Measurements from ENCODE around the gene ZNF709.
A peak's percentile ranks its signal among the peaks of the same experiment; 100 is the strongest.
"Not testable (repeated sequence)": the region's sequence is repeated elsewhere in the genome, so short reads cannot be mapped to it uniquely, and the experiment has no call there.

Gene ZNF709

DNA sequence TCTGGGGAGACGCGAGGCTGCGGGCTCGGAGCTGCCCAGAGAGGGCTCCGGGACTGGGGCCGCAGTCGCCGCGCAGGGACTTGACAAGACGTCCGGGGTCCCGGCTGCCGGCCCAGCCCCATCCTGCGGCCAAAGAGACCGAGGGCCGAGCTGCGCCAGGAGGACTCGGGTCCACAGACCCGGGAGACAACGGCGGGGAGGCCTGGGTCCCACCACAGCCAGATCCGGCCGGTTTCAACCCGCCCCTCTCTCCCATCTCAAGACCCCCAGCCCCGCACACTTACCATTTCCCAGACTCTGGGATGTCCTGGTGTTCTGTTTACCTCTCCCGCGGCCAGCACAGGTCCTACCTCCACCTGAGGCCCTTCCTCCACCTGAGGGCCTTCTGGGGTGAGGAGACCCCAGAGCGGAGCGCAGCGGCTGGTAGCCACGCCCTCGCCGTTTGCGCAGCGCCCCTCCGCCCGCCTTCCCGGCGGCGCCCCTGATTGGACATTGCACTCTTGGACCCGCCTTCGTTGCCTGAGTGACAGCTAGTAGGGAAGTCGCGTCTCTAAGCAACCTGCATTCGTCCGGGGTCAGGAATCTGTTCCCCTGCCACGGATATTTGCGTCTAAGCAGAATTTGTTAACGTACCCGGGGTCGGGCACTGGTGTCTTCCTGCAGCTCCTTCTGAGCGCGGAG lies at the start of gene ZNF709:
Gene ZNF709 (minus strand): TSS at position 446 of the 681 bp plus-strand sequence. CDS start 159 bp downstream, at position 287.
- peak; percentile 72 to 80 for DNase-seq (ENCODE audit: low read depth in 2 of 2)

GRCh38 chr19:12527034-12527836 lies 42.6 kb upstream of the ZNF709 start:
- no peak for DNase-seq (ENCODE audit: low read depth in 2 of 2)

DNA sequence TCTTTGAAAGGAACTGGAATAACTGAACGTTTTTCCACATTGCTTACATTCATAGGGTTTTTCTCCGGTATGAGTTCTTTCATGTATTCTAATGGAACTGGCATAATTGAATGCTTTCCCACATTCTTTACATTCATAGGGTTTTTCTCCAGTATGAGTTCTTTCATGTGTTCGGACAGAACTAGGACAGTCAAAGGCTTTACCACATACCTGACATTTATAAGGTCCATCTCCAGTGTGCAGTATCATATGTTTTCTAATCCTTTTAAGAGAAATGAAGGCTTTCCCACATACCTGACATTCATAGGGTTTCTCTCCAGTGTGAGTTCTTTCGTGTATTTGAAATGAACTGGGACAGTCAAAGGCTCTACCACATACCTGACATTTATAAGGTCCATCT lies 41.9 kb upstream of the ZNF709 start:
- no peak for DNase-seq (ENCODE audit: low read depth in 2 of 2)

GRCh38 chr19:12521996-12522395 lies 37.4 kb upstream of the ZNF709 start:
- no peak for DNase-seq (ENCODE audit: low read depth in 2 of 2)

GRCh38 chr19:12513531-12514061 lies 29.0 kb upstream of the ZNF709 start:
- DNase-seq (ENCODE audit: low read depth in 2 of 2), result no peak

DNA sequence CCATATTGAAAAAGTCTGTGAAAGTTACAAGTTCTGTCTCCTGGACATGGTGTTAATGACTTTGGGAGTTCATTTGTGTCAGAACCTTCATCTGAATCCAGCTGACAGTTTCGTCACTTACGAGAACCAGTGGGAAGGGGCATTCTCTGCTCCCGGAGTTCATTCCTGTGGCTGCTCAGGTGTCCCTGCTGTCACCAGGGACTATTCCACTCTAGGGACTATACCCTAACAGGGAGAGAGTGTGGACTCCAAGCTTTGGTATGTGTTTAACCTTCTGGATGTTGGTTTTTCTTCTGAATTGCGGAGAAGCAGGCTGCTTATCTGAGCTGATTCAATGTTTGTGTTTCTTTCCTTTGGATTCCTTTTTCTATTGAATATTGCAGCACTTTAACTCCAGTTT lies 12.4 kb upstream of the ZNF709 start:
- no peak for DNase-seq (ENCODE audit: low read depth in 2 of 2)

GRCh38 chr19:12496480-12496879 lies 11.9 kb upstream of the ZNF709 start:
- DNase-seq (ENCODE audit: low read depth in 2 of 2), result no peak

DNA sequence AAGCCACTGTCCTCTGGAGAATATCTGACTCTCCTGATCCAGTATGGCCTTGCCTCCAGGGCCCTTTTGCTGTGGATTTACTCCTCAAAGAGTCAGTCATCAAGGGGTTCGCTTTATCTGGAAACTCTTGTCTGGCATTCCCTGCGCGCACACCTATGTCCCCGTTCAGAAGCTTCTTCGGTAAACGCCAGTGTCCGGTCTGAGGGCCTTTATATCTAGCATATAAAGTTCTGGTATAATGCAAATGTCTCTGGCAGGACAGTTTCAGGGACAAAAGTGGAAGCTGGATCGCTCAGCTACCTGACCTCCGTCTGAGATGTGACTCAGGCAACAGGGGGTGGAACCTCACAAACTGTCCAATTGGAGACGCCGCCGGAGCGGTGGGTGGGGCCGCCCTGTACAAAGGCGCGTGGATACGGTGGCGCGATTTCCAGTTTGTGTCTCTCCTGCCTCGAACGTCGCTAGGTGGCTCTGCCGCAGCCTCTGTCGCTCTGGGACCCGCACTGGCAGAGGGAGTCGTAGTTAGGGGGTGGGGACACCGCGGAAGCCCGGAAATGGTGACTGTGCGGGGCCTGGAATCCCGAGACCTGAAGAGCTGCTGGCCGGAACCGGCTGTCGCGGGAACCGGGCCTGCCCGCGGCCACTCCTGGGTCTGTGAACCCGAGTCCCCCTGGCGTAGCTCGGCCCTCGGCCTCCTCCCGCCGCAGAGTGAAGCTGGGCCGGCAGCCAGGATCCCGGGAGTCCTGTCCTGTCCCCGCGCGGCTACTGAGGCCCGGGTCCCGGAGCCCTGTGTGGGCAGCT lies 10.6 kb upstream of the ZNF709 start:
- DNase-seq (ENCODE audit: low read depth in 2 of 2), result peak; percentile 82 to 86

DNA sequence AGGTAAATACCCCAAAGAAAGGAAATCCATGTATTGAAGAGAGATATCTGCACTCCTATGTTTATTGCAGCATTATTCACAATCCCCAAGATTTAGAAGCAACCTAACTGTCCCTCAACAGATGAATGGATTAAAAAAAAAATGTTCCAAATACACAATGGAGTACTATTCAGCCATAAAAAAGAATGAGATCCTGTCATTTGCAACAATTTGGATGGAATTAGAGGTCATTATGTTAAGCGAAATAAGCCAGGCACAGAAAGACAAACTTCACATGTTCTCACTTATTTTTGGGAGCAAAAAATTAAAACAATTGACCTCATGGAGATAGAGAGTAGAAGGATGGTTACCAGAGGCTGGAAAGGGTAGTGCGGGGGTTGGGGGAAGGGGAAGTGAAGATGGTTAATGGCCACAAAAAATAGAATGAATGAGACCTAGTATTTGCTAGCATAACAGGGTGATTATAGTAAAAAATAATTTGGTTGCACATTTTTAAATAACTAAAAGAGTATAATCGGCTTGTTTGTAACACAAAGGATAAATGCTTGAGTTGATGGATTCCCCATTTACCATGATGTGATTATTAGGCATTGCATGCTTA lies 9.7 kb upstream of the ZNF709 start:
- no peak for DNase-seq (ENCODE audit: low read depth in 2 of 2)

DNA sequence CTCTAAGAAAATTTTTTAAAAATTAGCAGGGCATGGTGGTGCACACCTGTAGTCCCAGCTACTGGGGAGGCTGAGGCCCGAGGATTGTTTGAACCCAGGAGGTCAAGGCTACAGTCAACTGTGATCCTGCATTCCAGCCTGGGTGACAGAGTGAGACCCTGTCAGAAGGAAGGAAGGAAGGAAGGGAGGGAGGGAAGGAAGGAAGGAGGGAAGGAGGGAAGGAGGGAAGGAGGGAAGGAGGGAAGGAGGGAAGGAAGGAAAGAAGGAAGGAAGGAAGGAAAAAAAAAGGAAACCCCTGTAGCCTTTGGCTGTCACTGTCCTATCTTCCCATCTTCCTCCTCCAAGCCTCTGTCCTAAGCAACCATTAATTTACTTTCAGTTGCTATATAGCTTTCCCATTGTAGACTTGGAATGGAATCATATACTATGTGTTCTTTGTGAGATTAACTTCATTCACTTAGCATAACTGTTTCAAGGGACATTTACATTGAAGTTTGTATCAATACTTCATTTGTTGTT lies 1.7 kb upstream of the ZNF709 start:
- DNase-seq (ENCODE audit: low read depth in 2 of 2), result not testable (repeated sequence)

DNA sequence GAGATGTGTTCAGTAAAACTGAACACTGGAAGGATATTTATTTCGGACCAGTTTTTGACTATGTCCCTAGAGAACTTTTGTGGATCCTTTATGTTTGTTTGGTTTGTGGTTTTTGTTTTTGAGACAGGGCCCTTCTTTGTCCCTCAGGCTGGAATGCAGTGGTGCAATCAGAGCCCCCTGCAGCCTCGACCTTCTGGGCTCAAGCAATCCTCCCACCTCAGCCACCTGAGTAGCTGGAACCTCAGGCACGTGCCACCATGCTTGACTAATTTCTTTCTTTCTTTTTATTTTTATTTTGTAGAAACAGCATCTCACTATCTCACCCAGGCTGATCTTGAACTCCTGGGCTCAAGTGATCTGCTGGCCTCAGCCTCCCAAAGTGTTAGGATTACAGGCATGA lies 955 bp upstream of the ZNF709 start:
- DNase-seq (ENCODE audit: low read depth in 2 of 2), result no peak

DNA sequence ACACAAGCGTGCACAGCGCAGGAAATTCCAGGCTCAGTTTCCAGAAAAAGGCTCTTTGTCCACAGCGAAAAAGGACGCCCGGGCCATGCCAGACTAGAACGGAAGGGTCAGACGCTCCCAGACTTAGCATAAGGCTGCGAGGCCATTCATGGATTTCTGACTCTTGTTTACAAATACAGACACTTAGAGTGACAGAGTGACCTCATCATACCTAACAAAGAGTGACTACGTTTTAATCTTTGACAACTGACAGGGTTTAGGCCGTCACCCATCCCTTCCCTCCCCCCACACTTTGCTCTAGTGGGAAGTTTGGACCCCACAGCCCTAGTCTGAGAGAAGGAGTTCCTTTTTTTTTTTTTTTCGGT lies 418 bp upstream of the ZNF709 start:
- no peak for DNase-seq (ENCODE audit: low read depth in 2 of 2)

DNA sequence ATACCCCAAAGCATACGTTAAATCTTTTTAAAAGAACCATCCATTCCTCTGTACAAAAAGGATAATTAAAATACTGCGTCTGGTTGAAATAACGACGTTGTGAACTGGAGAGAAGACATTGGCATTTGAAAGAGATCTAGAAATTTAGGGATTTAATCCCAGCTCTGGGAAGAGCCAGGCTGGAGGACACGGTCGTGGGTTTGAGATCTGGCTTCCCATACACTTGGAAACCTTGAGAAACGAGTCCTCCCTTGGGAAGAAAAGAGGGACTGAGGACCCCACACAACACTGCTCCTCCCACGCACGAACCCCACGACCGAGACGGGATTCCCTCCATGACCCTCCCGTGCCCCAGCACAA lies 625 bp downstream of the ZNF709 start:
- DNase-seq (ENCODE audit: low read depth in 2 of 2), result no peak

- no peak for DNase-seq (ENCODE audit: low read depth in 2 of 2)
Measured at GRCh38 chr19:12482509-12482886, 2.1 kb downstream of the ZNF709 start.

DNA sequence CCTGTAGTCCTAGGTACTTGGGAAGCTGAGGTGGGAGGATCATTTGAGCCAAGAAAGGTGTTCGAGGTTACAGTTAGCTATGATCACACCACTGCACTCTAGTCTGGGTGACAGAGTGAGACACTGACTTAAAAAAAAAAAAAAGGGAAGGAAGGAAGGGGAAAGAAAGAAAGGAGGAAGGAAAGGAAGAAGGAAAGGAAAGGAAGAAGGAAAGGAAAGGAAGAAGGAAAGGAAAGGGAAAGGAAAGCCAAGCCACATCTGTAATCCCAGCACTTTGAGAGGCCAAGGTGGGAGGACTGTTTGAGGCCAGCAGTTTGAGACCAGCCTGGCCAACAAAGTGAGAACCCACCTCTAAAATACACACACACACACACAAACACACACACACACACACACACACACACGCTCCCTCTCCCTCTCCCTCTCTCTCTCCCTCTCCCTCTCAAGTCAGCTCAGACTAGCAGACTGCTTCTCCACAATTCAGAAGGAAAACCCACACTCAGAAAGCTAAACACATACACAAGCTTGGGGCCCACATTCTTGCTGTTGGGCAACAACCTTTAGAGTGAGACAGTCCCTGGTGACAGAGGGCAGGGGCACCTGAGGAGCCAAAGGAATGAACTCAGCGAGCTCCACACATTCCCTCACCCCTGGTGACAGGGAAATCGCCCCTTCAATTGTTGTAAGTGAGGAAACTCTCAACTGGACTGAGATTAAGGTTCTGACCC lies 2.7 kb downstream of the ZNF709 start:
- DNase-seq (ENCODE audit: low read depth in 2 of 2), result no peak

DNA sequence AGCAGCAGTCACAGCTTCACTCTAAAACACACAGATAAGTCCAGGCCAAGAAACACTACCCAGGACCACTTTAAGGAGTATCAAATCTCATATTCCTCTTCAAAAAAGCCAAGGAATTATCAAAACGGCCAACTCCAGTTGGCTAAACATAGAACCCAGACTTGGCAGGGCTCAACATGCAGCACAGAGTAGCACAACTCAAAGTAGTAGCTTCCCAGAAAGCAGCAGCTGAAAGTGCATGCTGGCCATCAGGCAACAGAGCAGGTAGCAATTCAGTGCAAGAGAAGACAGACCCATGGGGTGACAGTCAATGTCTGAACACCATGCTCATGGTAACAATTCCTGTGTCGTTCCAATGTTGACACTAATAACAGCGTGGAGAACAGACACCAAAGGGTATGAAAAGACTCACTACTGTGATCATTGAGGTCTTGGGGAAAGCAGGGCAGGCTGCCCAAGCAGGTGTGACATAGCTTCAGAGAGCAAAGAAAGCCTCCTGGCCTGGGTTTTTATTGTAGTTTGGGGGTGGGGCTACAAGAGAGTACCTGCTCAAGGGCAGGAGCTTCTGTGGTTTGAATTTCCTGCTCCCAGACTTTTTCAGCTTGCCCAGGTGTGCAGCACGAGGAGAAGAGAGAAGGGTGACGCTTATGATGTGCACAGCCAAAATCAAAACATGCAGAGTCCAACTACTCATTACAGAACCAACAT lies 6.2 kb downstream of the ZNF709 start:
- DNase-seq (ENCODE audit: low read depth in 2 of 2), result no peak

DNA sequence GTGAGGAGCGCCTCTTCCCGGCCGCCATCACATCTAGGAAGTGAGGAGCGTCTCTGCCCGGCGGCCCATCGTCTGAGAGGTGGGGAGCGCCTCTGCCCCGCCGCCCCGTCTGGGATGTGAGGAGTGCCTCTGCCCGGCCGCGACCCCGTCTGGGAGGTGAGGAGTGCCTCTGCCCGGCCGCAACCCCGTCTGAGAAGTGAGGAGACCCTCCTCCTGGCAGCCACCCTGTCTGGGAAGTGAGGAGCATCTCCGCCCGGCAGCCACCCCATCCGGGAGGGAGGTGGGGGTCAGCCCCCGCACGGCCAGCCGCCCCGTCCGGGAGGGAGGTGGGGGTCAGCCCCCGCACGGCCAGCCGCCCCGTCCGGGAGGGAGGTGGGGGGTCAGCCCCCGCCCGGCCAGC lies 17.0 kb downstream of the ZNF709 start:
- DNase-seq (ENCODE audit: low read depth in 2 of 2), result not testable (repeated sequence)

- no peak for DNase-seq (ENCODE audit: low read depth in 2 of 2)
Measured at GRCh38 chr19:12465211-12465610, 19.4 kb downstream of the ZNF709 start.

GRCh38 chr19:12464769-12465168 lies 19.8 kb downstream of the ZNF709 start:
- no peak for DNase-seq (ENCODE audit: low read depth in 2 of 2)

- not testable (repeated sequence) for DNase-seq (ENCODE audit: low read depth in 2 of 2)
Measured at GRCh38 chr19:12464139-12464538, 20.5 kb downstream of the ZNF709 start.
